ENCODE data around the gene LRCOL1. TPM values are rescaled to one million over a fixed set of nuclear protein-coding genes. Genes with fewer than 3 reads are reported as not detected.

LRCOL1 gene
- total RNA-seq, 1 donor, result not detected

DNA sequence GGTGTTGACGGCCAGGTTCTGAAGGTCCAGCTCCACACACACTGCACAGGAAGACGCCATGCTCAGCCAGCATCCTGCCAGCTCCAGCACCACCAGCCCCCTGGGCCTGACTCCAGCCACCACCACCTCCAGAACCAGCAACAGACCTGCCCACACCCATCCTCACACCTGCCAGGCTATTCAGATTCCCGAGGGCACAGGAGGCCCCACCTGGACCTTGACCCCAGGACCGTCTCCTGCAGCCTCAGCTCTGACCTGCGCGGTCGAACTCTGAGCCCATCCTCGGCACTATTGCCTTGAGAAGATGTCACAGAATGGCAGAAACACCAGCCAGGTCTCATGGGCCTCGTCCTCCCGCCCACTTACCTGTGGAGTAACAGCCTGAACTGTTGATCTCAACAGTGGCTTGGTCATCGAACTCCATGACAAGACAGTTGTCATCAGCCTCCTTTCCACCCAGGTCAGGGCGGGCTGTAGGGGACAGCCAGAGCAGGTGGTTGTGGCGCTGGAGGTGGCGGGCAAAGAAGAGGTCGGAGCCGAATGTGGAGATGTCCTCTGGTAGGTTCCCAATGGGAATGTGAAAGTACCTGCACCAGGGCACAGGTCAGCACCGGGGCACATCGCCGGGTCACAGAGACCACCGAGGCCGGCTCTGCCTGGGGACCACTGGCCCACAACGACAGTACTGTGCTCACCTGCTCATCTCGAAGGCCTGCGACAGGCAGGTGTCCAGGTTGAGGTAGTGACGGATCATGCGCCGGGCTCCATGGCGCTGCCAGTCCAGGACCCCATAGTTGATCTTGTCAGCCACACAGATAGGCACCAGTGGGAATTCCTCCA, 31.6 kb upstream of the LRCOL1 start:
- no peak for DNase-seq (ENCODE audit: low read depth)
- TF ChIP-seq, protein P1, sequence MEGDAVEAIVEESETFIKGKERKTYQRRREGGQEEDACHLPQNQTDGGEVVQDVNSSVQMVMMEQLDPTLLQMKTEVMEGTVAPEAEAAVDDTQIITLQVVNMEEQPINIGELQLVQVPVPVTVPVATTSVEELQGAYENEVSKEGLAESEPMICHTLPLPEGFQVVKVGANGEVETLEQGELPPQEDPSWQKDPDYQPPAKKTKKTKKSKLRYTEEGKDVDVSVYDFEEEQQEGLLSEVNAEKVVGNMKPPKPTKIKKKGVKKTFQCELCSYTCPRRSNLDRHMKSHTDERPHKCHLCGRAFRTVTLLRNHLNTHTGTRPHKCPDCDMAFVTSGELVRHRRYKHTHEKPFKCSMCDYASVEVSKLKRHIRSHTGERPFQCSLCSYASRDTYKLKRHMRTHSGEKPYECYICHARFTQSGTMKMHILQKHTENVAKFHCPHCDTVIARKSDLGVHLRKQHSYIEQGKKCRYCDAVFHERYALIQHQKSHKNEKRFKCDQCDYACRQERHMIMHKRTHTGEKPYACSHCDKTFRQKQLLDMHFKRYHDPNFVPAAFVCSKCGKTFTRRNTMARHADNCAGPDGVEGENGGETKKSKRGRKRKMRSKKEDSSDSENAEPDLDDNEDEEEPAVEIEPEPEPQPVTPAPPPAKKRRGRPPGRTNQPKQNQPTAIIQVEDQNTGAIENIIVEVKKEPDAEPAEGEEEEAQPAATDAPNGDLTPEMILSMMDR (IDR thresholded peaks at IDR 0.05; ENCODE audit: insufficient read depth, low read length), result no peak
- no peak overlapping the region for H3K4me3 ChIP-seq (ENCODE audit: low read depth, low read length)

DNA sequence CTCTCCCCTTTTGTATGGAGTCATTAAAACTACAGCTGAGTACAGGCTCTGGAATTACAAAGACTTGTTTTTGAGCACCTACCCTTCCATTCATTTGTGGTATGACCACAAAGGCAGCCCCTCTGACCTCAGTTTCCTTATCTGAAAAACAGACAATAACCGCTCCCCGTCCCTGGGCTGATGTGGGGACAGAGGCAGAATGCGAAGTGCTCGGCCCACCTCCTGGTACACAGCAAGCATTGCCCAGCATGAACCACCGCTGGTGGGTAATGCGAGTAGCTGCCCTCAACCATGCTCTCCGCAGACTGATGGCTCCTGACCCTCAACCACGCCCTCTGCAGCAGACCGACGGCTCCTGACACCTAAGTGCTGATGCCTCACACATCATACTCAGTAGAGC, 30.6 kb upstream of the LRCOL1 start:
- no peak for DNase-seq (ENCODE audit: low read depth)
- TF ChIP-seq, protein P1 (IDR thresholded peaks at IDR 0.05; ENCODE audit: insufficient read depth, low read length), result no peak
- H3K4me3 ChIP-seq (ENCODE audit: low read depth, low read length), result no peak overlapping the region

GRCh38 chr12:132639956-132640520, 29.7 kb upstream of the LRCOL1 start:
- TF ChIP-seq, protein P1 (IDR thresholded peaks at IDR 0.05; ENCODE audit: insufficient read depth, low read length), result no peak
- no peak overlapping the region for H3K4me3 ChIP-seq (ENCODE audit: low read depth, low read length)
- DNase-seq (ENCODE audit: low read depth), result no peak

DNA sequence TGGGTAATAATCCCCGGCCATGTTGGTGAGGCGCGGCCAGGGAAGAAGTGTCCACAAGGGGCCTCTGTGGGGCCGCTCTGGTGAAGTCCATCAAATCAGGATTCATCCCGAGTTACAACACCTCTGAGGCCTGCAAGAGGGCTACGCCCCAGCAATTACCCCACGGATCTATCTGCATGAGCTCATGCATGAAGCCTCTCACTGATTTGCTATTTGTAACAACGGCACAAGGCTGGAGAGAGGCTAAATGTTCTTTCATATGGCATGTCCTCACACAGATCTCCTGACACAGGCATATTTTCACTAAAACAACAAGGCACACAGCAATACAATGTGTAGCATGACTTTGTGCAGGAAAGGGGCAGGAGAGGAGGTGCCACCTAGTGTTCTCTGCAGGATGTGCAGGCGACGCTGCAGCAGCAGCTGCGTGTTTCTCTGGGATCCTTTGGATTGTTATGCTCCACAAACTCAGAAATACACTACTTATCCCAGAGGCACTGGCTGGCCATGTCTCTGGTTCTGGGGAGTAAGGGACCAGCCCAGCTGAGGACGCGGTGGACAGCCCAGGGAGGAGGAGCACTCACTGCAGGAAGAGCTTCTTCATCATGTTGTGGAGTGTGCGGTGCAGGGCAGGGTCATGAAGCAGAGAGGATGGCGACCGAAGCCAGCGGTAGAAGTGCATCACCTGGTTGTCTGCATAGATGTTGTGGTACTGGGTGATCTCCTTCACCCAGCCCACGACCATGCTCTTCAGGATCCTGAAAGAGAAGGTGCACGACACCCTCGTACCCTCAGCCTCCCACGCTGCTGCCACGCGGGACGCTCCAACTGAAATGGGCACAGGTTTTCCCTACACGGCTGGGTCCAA, 28.4 kb upstream of the LRCOL1 start:
- peak; percentile 60 for DNase-seq (ENCODE audit: low read depth)
- H3K4me3 ChIP-seq (ENCODE audit: low read depth, low read length), result no peak overlapping the region
- TF ChIP-seq, protein P1 (IDR thresholded peaks at IDR 0.05; ENCODE audit: insufficient read depth, low read length), result peak; percentile 93

GRCh38 chr12:132637811-132638210, 27.4 kb upstream of the LRCOL1 start:
- TF ChIP-seq, protein P1 (IDR thresholded peaks at IDR 0.05; ENCODE audit: insufficient read depth, low read length), result no peak
- DNase-seq (ENCODE audit: low read depth), result no peak
- H3K4me3 ChIP-seq (ENCODE audit: low read depth, low read length), result no peak overlapping the region

DNA sequence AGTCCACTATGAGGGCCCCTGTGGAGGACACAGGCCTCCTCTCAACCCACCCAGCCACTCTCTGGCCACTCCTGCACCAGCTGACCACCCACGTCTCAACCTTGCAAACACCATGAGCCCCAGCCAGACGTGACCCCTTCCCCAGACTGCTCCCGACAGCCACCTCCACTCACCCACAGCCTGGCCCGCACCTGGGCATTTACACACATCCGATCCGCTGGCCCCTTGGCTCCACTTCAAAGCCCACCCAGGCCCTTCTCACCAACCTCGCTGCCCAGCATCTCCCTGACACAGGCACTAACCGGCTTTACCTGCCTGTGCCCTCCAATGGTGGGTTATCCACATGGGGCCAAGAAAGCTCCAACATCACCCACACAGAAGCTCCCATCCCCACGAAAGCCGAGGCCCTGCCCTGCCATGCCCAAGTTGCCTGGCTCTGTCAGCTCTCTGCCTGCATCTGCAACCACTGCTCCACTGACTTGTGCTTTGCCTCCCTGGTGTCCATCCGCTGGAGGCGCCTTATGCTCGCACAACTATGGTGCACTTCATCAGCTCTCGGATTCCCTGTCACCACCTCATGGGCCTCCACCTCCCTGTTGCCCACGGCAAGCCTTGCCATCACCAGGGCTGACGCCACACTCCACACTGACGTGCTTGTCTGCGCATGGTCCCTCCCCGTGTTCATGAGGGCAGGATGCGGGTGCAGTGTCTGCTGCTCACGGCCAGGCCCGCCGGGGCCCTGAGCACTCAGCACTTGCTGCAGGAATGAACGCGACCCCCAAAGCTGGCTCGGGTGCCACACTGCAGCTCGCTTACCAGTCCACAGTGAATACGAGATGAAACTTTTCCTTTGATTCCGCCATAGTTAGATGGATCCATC, 24.9 kb upstream of the LRCOL1 start:
- no peak for DNase-seq (ENCODE audit: low read depth)
- TF ChIP-seq, protein P1 (IDR thresholded peaks at IDR 0.05; ENCODE audit: insufficient read depth, low read length), result no peak
- H3K4me3 ChIP-seq (ENCODE audit: low read depth, low read length), result no peak overlapping the region

All from fibroblast of the aortic adventitia (primary cell).